Activated CD4-positive, alpha-beta T cell treated with anti-CD3 and anti-CD28 coated beads for 48 hours (primary cell): ENCODE data around the gene SLC25A23.
"Not testable (repeated sequence)": the region's sequence is repeated elsewhere in the genome, so short reads cannot be mapped to it uniquely, and the experiment has no call there.

Experiments used
- DNase-seq: peaks from one replicate; pipeline ENCODE4 v3.0.0-alpha.2; 2020

The SLC25A23 gene

DNA sequence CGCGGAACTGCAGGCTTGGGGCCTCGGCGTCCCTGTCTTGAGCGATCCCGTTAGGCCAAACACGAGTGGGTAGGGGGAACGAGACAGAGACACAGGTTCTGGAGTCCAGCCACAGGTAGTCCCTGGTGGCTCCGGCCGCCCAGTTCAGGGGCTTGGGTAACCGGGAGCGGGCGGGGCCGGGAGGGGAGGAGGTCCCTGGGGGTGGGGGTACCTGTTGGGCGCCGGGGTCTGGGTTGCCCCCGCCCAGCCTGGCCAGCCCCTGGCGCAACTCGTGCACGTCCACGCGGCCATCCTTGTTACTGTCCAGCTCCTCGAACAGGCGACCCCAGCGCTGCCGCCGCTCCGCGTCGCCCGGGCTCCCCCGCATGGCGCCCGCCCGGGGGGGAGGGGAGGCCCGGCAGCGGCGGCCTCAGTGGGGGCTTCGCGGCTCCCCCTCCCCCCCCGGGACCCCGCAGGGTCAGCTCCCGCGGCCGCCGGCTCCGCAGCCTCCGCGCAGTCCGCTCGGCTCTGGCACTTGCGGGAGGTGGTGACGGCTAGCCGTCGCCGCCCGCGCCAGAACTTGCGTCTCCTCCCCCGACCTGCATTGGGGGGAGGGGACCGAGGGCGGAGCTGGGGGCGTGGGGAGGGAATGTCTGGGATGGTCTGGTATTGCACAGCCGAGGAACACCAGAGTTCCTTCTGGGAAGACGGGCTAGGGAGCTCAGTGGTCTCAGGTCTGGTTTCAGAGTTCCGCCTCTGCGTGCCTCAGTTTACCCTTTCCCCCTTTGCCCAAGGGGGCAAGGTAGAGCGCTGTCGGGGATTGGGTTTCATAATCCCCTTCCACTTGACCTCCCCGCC, at the start of gene SLC25A23:
TSS of gene SLC25A23 (minus strand) at position 531 of the 837 bp plus-strand sequence. CDS start at position 367, 164 bp downstream.
- DNase-seq: peak; percentile 70

DNA sequence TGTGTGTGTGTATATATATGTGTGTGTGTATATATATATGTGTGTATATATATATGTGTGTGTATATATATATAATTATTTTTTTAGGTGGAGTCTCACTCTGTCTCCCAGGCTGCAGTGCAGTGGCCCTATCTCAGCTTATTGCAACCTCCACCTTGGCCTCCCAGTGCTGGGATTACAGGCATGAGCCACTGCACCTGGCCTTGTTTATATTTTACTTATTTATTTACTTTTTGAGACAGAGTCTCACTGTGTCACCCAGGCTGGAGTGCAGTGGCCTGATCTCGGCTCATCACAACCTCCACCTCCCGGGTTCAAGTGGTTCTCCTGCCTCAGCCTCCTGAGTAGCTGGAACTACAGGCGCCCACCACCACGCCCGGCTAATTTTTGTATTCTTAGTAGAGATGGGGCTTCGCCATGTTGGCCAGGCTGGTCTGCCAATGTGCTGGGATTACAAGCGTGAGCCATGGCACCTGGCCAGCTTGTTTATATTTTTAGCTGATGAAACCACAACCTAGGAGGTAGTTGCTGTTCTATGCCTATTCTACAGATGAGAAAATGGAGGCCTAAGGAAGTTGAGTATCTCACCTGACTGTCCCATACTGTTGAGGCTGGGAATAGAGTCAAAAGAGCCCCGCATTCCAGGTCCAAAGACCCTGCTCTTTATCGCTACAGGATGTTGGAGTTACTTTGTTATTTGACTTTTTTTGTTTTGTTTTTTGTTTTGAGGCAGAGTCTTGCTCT, 48.6 kb upstream of the SLC25A23 start:
- not testable (repeated sequence) for DNase-seq

DNA sequence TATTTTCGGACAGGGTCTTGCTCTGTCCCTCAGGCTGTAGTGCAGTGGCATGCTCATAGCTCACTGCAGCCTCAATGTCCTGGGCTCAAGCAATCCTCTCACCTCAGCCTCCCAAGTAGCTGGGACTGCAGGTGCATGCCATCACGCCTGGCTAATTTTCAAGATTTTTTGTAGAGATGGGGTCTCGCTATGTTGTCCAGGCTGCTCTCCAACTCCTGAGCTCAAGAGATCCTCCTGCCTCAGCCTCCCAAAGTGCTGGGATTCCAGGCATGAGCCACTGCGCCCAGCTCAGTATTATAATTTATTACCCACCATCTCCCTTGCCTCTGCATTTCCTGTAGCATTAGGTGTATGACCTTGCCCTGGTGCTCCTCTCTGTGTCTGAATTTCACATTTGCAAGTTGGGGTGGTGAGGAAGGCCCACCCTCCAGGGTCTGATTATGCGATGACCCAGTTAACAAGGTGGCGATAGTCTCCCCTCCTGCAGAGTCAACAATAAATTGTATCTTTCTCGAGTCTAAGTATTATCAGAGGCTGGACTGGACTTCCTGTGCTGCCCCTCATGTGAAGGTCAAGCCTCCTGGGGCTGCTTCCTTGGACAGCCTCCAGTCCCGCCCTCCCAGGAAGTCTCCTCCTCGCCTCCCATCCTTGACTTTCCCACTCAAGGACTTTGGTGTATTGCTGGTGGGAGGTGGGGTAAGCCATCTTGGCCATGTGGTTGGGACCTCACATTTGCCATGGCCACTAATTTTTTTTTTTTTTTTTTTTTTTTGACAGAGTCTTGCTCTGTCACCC, 44.0 kb upstream of the SLC25A23 start:
- no peak for DNase-seq

DNA sequence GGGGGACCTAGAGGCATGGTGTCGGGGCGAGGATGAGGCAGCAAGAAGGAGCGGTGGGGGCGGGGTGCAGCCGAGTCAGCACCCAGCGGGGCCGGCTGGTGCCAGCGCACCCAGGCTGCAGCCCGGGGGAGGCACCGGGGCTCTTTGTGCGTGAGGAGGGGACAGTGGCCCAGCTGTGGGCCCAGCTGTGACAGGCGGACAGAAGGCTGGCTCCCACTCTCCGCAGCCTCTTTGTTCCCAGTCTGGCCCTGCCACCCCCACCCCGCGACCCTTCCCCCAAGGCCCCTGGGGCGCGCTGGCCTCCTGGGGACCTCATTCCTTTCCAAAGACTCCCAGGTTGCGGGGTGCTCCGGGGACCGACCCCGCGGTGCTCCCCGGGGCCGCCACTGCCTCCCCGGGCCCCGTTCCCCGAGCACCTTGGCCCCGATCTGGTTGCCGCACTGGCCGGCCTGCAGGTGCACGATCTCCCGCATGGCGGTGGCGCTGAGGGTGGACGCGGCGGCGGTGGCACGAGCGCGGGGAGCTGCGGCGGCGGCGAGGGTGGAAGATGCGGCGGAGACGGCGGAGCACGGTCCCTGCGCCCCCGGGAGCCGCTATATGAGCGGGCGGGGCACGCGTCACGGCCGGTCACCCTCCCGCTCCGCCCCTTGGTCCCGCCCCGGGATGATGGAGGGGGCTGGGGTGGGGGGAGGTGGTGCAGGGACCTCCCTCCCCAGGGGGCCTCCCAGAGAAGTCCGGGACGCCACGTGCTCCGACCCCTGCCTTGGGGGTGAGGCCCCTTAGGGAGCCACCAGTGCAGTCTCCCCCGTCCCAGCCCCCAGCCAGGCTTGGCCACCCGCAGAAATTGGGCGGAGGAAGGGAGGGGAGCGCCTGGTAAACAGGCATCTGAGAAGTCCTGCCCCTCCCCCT, 42.4 kb upstream of the SLC25A23 start, which contains the start of gene TUBB4A:
TSS of gene TUBB4A (minus strand) at position 570 of the 909 bp plus-strand sequence. CDS start at position 473, 97 bp downstream.
- peak; percentile 53 for DNase-seq

DNA sequence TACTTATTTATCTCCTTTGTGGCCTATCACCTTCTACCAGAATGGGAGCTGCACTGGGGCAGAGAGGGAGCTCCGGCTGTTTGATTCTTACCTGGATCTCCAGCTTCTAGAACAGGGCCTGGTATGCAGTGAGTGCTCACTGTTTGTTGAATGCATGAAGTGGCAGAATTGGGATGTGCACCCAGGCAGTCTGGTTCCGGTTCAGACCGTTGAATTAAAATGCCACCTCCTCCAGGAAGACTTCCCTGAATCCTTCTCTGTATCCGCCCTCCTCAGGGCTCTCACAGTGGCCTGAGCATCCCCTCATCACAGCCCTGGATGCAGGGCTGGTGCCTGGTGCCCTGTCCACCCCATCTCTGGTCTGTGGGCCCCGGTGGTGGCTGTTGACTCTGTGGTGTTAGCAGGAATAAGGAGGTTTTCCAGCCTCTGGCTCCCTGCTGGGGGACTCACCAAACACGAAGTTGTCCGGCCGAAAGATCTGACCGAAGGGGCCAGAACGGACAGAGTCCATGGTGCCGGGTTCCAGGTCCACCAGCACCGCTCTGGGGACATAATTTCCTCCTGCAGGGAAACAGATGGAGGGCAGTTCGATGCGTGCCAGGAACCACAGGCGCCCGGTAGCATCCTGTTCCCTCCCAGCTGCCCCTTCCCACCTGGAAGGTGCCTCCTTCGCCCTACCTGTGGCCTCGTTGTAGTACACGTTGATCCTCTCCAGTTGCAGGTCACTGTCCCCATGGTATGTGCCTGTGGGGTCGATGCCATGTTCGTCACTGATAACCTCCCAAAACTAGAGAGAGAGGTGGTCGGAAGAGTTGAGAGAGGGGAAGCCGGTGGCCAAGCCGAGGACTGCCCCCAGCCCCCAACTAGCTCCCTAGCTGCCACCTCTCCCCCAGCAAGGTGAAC, 41.5 kb upstream of the SLC25A23 start:
- no peak for DNase-seq

DNA sequence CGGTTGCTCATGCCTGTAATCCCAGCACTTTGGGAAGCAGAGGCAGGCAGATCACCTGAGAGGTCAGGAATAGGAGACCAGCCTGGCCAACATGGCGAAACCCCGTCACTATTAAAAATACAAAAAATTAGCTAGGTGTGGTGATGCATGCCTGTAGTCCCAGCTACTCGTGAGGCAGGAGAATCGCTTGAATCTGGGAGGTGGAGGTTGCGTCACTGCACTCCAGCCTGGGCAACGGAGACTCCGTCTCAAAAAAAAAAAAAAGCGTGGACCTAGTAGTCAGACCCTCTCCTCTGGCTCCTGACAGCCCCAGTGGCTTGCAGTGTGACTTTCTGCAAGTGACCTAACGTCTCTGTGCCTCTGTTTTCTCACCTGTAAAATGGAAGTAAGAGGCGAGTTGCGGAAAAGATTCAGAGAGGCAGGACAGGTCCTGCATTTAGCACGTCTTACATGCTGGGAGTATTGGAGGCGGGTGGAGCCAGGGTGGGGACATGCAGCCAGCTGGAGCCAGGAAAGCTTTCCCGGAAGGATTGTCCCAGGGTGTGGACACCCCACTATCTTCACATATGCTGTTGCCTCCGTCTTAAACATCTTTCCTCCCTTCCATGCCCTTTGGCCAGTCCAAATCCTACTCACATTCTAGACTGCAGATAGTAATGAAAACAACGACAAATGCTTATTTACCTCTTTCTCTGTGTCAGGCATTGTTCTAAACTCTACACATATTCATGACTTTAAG, 39.6 kb upstream of the SLC25A23 start:
- no peak for DNase-seq

DNA sequence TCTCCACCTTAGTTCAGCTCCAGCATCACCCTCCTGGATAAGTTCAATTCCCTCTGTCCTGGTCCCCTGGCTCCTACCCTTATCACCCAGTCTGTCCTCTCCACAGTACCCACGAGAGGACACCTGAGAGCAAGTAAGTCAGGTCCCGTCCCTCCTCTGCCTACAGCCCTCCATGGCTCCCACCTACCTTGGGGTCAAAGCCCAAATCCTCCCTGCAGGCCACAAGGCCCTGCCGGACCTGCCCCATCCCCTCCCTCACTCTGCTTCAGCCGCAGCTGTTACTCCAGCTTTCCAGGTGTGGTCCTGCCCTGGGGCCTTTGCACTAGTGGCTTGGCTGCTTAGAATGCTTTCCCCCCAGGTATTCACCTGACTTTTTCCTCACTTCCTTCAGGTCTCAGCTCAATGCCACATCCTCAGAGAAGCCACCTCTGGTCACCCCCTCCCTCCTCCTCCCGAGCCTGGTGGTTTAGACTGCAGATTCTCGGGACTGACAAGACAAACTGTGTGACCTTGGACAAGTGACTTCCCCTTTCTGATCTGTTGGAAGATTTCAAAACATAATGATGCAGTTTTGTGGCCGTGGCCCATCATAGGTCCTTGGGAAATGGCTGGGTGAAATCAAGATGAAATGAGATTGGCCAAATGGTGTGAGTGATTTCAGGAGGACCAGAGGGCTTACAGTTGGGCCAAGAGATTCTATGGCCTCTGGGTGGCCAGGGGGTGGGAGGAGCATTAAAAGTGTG, 38.9 kb upstream of the SLC25A23 start:
- no peak for DNase-seq

DNA sequence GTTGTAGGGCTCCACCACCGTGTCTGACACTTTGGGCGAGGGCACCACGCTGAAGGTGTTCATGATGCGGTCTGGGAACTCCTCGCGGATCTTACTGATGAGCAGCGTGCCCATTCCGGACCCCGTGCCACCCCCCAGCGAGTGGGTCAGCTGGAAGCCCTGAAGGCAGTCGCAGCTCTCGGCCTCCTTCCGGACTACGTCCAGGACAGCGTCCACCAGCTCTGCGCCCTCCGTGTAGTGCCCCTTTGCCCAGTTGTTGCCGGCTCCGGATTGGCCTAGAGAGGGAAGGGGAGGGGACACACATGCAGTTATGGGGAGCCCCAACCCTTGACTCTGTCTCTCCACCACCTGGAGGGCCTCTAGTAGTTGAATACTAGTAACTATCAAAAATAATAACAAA, 36.4 kb upstream of the SLC25A23 start:
- DNase-seq: no peak

DNA sequence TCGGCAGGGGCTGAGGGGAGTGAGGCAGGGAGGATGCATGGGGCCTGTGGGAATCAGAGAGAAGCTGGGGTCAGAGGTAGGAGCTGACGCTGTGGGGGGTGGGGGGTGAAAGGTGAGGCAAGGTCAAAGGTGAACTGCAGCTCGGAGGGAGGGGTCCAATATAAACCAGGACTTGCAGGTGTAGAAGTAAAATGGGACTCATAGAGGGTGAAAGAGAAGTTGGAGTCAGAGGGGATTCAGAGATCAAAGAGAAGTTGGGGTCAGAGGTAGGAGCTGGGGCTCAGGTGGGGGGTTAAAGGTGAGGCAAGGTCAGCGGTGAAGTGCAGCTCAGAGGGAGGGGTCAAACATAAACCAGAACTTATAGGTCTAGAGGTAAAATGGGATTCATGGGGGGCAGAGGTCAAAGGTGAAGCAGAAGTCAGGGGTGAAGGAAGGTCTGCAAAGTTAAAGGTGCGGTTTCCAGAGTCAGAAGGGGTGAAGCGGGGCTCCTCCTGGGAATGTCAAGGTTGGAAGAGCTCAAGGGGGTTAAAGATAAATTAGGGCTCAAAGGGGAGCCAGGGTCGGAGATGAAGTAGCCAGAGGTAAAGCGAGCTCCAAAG, 34.9 kb upstream of the SLC25A23 start:
- no peak for DNase-seq

DNA sequence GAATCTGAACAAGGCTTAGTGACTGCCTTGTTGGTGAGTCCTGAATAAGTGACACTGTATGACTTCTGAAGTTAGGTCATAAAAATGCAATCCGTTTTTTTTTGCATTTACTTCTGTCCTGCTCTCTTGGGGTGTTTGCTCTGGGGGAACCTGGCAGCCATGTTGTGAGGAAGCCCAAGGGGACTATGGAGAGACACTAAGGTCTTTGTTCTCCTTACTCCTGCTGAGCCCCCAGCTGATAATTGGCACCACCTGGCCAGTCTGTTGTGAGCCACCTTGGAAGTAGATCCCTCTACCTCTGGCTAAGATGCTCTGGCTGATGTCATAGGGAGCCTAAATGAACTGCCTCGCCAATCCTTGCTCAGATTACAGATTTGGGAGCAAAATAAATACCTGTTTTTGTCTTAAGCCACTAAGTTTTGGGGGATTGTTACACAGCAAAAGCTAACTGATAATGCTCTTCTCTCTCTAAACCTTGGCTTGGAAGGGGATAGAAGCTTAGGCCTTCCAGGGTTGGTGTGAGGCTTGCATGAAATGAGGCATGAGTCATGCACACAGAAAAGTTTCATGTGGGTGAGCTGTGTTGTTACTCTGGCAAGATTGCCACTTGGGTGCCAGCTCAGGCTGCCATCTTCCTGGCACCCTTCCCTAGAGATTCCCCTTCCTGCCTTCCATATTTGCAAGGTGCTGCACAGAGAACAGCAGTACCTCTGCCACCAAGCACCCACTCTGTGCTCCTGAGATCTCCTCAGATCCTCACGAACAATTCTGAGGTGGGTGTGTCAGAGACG, 32.4 kb upstream of the SLC25A23 start:
- no peak for DNase-seq

DNA sequence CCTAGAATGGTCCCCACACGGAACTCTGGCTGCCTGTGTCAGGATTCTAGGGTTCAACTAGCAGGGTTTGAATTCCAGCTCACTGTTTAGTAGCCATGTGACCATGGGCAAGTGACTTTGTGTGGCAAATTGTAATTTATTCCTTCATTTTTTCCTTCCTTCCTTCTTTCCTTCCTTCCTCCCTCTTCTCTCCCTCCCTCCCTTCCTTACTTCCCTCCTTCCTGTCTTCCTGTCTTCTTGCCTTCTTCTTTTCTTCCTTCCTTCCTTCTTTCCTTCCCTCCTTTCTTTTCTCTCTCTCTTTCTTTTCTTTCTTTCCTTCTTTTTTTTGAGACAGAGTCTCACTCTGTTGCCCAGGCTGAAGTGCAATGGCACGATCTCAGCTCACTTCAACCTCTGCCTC, 30.5 kb upstream of the SLC25A23 start:
- no peak for DNase-seq

DNA sequence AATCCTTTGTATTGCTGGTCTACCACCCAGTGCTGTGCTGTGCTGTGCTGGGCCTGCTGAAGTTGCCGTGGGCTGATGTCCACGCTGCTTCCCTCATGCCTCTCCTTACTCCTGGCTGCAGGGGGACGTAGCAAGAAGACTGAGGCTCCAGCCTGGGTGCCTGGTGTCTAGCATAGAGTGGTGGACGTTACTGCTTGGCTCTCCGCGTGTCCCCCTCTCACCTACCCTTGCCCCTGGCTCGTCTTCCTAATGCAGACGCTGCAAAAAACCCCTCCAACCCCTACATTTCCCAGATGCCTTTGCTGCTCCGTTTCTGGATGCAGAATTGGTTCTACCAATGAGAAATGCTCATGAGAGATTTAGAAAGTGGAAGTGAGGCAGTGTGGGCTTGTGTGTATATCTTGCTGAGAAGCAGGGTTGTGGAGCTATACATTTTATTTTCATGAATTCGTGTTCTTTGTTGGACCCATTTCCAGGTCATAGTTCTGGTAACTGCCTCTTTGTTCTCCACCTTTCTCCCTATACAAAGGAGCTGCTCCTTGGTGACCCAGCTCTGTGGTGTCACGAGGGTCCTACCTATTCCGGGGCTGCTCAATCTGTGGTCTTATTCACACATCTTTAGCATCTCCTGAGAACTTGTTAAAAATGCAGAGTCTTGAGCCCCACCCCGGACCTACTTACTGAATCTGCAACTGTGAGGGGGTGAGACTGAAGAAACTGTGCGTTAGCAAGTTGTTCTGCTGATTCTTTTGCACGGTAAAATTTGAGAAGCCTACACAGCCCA, 29.9 kb upstream of the SLC25A23 start:
- DNase-seq: no peak

DNA sequence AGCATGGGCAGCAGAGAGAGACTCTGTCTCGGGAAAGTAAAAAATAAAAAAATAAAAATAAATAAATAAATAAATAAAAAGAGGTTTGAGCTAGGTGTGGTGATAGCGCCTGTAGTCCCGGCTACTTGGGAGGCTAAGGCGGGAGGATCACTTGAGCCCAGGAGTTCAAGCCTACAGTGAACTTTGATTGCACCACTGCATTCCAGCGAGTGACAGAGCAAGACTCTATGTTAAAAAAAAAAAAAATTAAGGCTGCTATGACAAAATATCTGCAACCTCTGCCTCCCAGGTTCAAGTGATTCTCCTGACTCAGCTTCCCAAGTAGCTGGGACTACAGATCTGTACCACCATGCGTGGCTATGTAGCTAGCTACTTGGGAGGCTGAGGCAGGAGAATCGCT, 25.2 kb upstream of the SLC25A23 start:
- DNase-seq: no peak

DNA sequence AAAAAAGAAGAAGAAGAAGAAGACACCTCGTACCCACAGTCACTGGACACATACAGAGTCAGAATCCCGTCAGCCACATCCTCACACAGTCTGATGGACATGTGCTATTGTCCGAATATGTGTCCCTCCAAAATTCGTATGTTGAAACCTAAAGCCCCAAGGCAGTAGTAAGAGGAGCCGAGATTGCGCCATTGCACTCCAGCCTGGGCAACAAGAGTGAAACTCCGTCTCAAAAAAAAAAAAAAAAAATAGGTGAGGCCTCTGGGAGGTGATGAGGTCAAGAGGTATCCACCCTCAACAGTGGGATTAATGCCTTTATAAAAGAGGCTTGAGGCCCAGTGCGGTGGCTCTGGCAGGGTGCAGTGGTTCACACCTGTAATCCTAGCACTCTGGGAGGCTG, 24.6 kb upstream of the SLC25A23 start:
- DNase-seq: no peak

DNA sequence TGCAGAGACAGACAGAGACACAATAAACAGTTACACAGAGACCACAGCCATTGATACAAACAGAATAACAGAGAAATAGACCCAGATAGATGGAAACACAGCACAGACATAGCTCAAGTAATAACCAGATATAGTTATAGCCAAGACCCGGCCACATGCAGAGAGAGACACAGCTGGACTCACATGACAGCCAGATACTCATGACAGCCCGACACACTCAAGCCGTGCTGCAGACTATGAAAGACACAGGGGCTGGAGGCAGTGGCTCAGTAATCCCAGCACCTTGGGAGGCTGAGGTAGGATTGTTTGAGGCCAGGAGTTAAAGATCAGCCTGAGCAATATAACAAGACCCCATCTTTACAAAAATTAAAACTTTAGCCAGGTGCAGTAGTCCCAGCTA, 23.6 kb upstream of the SLC25A23 start:
- DNase-seq: no peak

DNA sequence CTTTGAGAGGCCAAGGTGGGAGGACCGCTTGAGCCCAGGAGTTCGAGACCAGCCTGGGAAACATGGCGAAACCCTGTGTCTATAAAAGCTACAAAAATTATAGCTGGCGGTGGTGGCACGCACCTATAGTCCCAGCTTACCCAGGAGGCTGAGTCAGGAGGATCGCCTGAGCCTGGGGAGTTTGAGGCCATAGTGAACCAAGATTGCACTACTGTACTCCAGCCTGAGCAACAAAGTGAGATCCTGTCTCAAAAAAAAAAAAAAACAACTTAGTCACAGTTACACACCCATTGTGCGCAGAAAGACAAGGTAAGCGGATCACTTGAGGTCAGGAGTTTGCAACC, 22.7 kb upstream of the SLC25A23 start:
- DNase-seq: peak; percentile 36

DNA sequence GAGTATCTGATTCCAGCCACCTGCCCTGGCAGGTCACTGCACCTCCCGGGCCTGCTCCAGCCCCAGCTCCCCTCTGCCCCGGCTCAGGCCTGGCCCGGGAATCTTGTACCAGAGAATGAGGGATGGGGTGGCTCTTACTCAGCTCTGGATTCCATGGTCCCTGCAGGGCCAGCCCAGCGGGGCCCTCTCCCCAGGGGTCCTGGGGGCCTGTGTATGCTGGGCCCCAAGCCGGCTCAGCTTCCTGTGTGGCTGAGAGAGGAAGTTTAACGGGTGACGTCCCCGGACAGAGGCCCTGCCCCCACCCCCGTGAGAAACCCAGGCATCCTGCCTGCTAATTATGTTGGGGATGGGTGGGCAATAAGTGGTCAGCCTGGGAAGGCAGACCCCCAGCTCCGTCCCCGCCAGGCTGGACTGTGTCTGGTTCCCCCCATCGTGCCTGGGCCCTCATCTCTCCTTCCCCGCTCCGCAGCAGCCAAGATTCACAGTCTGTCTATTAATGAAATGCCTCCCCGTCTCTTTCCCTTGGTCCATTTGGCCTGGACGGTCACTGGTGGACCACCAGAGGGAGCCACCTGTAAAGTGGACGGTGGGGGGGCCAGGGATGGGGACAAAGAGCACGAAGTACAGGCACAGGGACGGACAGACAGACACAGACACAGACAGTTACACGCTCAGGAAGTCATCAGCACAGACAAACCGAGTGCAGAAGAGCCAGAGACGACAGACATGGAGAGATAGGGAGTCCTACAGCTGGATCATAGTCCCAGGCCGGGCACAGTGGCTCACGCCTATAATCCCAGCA, 22.1 kb upstream of the SLC25A23 start, which contains the start of gene DENND1C:
TSS of gene DENND1C (minus strand) at position 247 of the 802 bp plus-strand sequence. CDS start at position 155, 92 bp downstream.
- peak; percentile 77 for DNase-seq
